Pulmonary artery endothelial cell (primary cell): ENCODE data around the gene PANX1. TPM values are rescaled to one million over a fixed set of nuclear protein-coding genes. Genes with fewer than 3 reads are reported as not detected.

Experiments
- total RNA-seq: library from RNA; depleted of rRNA; stranded (reverse); fragments of >200 nt; gene quantifications from 2 replicates; pipeline ENCODE4 v1.2.3, GENCODE V29; 2014

Gene PANX1
- total RNA-seq, 1 donor from 2014 or later, result 28.8 TPM

Other genes with a start within 250 kb of the PANX1 start
- gene HEPHL1, start 107.5 kb upstream of the PANX1 start, total RNA-seq, result not detected in 2 replicates
- not detected in 2 replicates for gene IZUMO1R, start 175.7 kb downstream of the PANX1 start, total RNA-seq